Keratinocyte (primary cell): ENCODE data around the gene OR51A2.

Experiments used
- EZH2 ChIP-seq: IDR thresholded peaks from one replicate; pipeline ENCODE4 v1.6.1; 2012; ENCODE audit warnings: inconsistent platforms, mild to moderate bottlenecking, low read length, moderate library complexity
- TF ChIP-seq, protein P1 (sequence below), 3 experiments: IDR thresholded peaks in 1 of 3; conservative IDR thresholded peaks in 1 of 3; optimal IDR thresholded peaks in 1 of 3; 2 replicates in 2 of 3; 3 replicates in 1 of 3; pipeline versions ENCODE3 to v1.5.1; 2011; ENCODE audit warnings: low read length in 3 of 3, mild to moderate bottlenecking in 3 of 3, moderate library complexity in 2 of 3, control low read depth in 1 of 3, inconsistent platforms in 1 of 3; ENCODE audit not compliant: insufficient read depth in 2 of 3; ENCODE audit errors: extremely low read depth in 1 of 3

GRCh38 chr11:4983841-4984240 is 28.3 kb upstream of the OR51A2 start:
- TF ChIP-seq, protein P1, sequence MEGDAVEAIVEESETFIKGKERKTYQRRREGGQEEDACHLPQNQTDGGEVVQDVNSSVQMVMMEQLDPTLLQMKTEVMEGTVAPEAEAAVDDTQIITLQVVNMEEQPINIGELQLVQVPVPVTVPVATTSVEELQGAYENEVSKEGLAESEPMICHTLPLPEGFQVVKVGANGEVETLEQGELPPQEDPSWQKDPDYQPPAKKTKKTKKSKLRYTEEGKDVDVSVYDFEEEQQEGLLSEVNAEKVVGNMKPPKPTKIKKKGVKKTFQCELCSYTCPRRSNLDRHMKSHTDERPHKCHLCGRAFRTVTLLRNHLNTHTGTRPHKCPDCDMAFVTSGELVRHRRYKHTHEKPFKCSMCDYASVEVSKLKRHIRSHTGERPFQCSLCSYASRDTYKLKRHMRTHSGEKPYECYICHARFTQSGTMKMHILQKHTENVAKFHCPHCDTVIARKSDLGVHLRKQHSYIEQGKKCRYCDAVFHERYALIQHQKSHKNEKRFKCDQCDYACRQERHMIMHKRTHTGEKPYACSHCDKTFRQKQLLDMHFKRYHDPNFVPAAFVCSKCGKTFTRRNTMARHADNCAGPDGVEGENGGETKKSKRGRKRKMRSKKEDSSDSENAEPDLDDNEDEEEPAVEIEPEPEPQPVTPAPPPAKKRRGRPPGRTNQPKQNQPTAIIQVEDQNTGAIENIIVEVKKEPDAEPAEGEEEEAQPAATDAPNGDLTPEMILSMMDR (optimal IDR thresholded peaks at IDR 0.05 in 1 of 3, IDR thresholded peaks at IDR 0.05 in 1 of 3, conservative IDR thresholded peaks at IDR 0.05 in 1 of 3; ENCODE audit: extremely low read depth in 1 of 3, insufficient read depth in 2 of 3, low read length in 3 of 3) = no peak
- no peak for TF ChIP-seq EZH2
